Measurements from ENCODE around the gene LHX3.

DNA sequence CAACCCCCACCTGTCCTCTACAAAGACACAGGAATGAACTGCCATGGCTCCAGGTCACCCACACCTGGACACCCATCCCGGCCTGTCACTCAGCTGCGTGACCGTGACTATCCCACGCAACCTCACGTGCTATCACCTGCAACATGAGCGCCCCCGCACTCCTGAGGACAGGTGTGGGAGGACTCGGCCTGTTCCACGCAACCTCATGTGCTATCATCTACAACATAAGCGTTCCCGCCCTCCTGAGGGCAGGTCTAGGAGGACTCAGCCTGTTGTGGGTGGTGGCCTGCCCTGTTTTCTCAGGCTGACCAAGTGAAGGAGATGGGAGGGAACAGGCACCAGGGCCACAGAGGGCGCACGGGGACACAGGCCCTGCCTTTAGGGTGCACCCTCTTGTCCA is 36.6 kb upstream of the LHX3 start:
- TF ChIP-seq, protein P1, sequence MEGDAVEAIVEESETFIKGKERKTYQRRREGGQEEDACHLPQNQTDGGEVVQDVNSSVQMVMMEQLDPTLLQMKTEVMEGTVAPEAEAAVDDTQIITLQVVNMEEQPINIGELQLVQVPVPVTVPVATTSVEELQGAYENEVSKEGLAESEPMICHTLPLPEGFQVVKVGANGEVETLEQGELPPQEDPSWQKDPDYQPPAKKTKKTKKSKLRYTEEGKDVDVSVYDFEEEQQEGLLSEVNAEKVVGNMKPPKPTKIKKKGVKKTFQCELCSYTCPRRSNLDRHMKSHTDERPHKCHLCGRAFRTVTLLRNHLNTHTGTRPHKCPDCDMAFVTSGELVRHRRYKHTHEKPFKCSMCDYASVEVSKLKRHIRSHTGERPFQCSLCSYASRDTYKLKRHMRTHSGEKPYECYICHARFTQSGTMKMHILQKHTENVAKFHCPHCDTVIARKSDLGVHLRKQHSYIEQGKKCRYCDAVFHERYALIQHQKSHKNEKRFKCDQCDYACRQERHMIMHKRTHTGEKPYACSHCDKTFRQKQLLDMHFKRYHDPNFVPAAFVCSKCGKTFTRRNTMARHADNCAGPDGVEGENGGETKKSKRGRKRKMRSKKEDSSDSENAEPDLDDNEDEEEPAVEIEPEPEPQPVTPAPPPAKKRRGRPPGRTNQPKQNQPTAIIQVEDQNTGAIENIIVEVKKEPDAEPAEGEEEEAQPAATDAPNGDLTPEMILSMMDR (IDR thresholded peaks at IDR 0.05; ENCODE audit: low read length): no peak
- TF ChIP-seq EZH2 (optimal IDR thresholded peaks at IDR 0.05; ENCODE audit: low read depth, low read length) (no peak), EZH2phosphoT487 (IDR thresholded peaks at IDR 0.05; ENCODE audit: low read length) (no peak)
